ENCODE results near the gene PRPF6. TPM values are rescaled to one million over a fixed set of nuclear protein-coding genes. Genes with fewer than 3 reads are reported as not detected.

Gene PRPF6
- total and polyA plus RNA-seq, 2 of the 13 experiments (the other 11 are each of a cell fraction or from before 2014, with no cell fraction given) = 63.7 to 101 TPM

- TF ChIP-seq ZMAT3 (CRISPR knock-in tag; conservative IDR thresholded peaks at IDR 0.05) (no peak), ZNF34 (CRISPR knock-in tag; IDR thresholded peaks at IDR 0.05; ENCODE audit: borderline replicate concordance) (0 out of 2 replicates have a peak, but pooled peaks have one; percentile 21), NFATC3 (CRISPR knock-in tag; IDR thresholded peaks at IDR 0.05) (0 out of 2 replicates have a peak, but pooled peaks have one; percentile 37), RFXANK (CRISPR knock-in tag; IDR thresholded peaks at IDR 0.05) (no peak), PRDM15 (CRISPR knock-in tag; IDR thresholded peaks at IDR 0.05) (no peak), ZBTB33 (CRISPR knock-in tag; IDR thresholded peaks at IDR 0.05) (no peak), ZNF513 (CRISPR knock-in tag; conservative IDR thresholded peaks at IDR 0.05) (no peak; the same call in 1 of the 2 replicates), ZFAT (CRISPR knock-in tag; conservative IDR thresholded peaks at IDR 0.05) (no peak), ZNF616 (CRISPR knock-in tag; IDR thresholded peaks at IDR 0.05; ENCODE audit: low read depth) (no peak; the same call in 1 of the 2 replicates), RFX3 (CRISPR knock-in tag; IDR thresholded peaks at IDR 0.05) (no peak), CREM (IDR thresholded peaks at IDR 0.05) (no peak), CREM (CRISPR knock-in tag; IDR thresholded peaks at IDR 0.05) (no peak), ZBTB43 (CRISPR knock-in tag; conservative IDR thresholded peaks at IDR 0.05) (no peak; the same call in 1 of the 2 replicates), PAWR (CRISPR knock-in tag; IDR thresholded peaks at IDR 0.05; ENCODE audit: borderline replicate concordance) (0 out of 2 replicates have a peak, but pooled peaks have one; percentile 76), SALL2 (CRISPR knock-in tag; IDR thresholded peaks at IDR 0.05) (peak; percentile 22; the same call in 1 of the 2 replicates), ZNF382 (CRISPR knock-in tag; IDR thresholded peaks at IDR 0.05; ENCODE audit: borderline replicate concordance) (no peak), THYN1 (CRISPR knock-in tag; IDR thresholded peaks at IDR 0.05; ENCODE audit: borderline replicate concordance, low read depth) (0 out of 2 replicates have a peak, but pooled peaks have one; percentile 79), KAT2B (IDR thresholded peaks at IDR 0.05; ENCODE audit: borderline replicate concordance, low read depth, low read length) (no peak), MAFG (CRISPR knock-in tag; IDR thresholded peaks at IDR 0.05) (no peak), ZNF329 (CRISPR knock-in tag; IDR thresholded peaks at IDR 0.05; ENCODE audit: low read depth) (no peak), NFYC (CRISPR knock-in tag; IDR thresholded peaks at IDR 0.05) (no peak), U2AF2 (IDR thresholded peaks at IDR 0.05; ENCODE audit: low read depth, low read length) (no peak), NR1H2 (CRISPR knock-in tag; IDR thresholded peaks at IDR 0.05; ENCODE audit: borderline replicate concordance, low read depth) (no peak), ZNF841 (CRISPR knock-in tag; IDR thresholded peaks at IDR 0.05; ENCODE audit: borderline replicate concordance) (no peak)
Measured at GRCh38 chr20:63980317-63980805, 571 bp upstream of the PRPF6 start (continued).

Data from HepG2 (cell line).